Measurements from ENCODE around the gene CPT1C. TPM values are rescaled to one million over a fixed set of nuclear protein-coding genes. Genes with fewer than 3 reads are reported as not detected.

Gene CPT1C
- total RNA-seq, 1 donor from 2014 or later, result 33.6 TPM

DNA sequence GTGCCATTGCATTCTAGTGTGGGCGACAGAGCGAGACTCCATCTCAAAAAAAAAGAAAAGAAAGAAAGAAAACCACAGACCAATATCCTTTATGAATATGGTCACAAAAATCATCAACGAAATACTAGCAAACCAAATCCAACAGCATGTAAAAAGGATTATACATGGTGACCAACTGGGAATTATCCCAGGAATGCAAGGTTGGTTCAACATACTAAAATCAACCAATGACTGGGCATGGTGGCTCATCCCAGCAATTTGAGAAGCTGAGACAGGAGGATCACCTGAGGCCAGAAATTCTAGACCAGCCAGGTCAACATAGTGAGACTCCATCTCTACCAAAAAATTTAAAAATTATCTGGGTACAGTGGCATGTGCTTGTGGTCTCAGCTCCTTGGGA, 65.0 kb downstream of the CPT1C start:
- Histone ChIP-seq H2AFZ (ENCODE audit: low read depth, low read length) (no peak overlapping the region), H3K9ac (ENCODE audit: low read length) (no peak overlapping the region), H3K9me3 (ENCODE audit: insufficient read depth, low read depth, low read length) (peaks cover 5% of the 10 kb centered on the region), H3K27ac (ENCODE audit: low read depth, low read length) (no peak overlapping the region), H4K20me1 (ENCODE audit: insufficient read depth, low read length) (no peaks in the 10 kb centered on the region), H3K4me2 (ENCODE audit: low read length) (no peak overlapping the region), H3K36me3 (ENCODE audit: insufficient read depth, low read length) (no peaks in the 10 kb centered on the region), H3K27me3 (ENCODE audit: insufficient read depth, low read length) (no peaks in the 10 kb centered on the region), H3K79me2 (ENCODE audit: insufficient read depth, low read length) (no peaks in the 10 kb centered on the region), H3K4me1 (ENCODE audit: insufficient read depth, low read length) (peaks cover 10% of the 10 kb centered on the region), H3K4me3 (ENCODE audit: insufficient read depth, low read depth, low read length) (no peak overlapping the region)
- H3K27me3 Mint-ChIP-seq (ENCODE audit: low read depth, unreplicated experiment), result no peaks in the 10 kb centered on the region
- H3K36me3 Mint-ChIP-seq (ENCODE audit: low read depth, unreplicated experiment), result peaks cover 5% of the 10 kb centered on the region
- TF ChIP-seq, protein P1, sequence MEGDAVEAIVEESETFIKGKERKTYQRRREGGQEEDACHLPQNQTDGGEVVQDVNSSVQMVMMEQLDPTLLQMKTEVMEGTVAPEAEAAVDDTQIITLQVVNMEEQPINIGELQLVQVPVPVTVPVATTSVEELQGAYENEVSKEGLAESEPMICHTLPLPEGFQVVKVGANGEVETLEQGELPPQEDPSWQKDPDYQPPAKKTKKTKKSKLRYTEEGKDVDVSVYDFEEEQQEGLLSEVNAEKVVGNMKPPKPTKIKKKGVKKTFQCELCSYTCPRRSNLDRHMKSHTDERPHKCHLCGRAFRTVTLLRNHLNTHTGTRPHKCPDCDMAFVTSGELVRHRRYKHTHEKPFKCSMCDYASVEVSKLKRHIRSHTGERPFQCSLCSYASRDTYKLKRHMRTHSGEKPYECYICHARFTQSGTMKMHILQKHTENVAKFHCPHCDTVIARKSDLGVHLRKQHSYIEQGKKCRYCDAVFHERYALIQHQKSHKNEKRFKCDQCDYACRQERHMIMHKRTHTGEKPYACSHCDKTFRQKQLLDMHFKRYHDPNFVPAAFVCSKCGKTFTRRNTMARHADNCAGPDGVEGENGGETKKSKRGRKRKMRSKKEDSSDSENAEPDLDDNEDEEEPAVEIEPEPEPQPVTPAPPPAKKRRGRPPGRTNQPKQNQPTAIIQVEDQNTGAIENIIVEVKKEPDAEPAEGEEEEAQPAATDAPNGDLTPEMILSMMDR (IDR thresholded peaks at IDR 0.05; ENCODE audit: insufficient read depth, low read depth, low read length), result no peak
- no peak for TF ChIP-seq EZH2 (IDR thresholded peaks at IDR 0.05; ENCODE audit: insufficient read depth, low read length)
- no peak for DNase-seq (ENCODE audit: low read depth)
- peaks cover 24% of the 10 kb centered on the region for H3K9me3 Mint-ChIP-seq (ENCODE audit: unreplicated experiment)
- no peak for FAIRE-seq
- no peak overlapping the region for H3K27ac Mint-ChIP-seq (ENCODE audit: unreplicated experiment)
- no peak overlapping the region for H3K4me3 Mint-ChIP-seq (ENCODE audit: unreplicated experiment)
- peaks cover 5% of the 10 kb centered on the region for H3K4me1 Mint-ChIP-seq (ENCODE audit: low read depth, unreplicated experiment)

GRCh38 chr19:49758292-49758691, 67.4 kb downstream of the CPT1C start:
- peak overlapping the region; percentile 50 for H3K4me3 Mint-ChIP-seq (ENCODE audit: unreplicated experiment)
- DNase-seq (ENCODE audit: low read depth), result peak; percentile 67

DNA sequence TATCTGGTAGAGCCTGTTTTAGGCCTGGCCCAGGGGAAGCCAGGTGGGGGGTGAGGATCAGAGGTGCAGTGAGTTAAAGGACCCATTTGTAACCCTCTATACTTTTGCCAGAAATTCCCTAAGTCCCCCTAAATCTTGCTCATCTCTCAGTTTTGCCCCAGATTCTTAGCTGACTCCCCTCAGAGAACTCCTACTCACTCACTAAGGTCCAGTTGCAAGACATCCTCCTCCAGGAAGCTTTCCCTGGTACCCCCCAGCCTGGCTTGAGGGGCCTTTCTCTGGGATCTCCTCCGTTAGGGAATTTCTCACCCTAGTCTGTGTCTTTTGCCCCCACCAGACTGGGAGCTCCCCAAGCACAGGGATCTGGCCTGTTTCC, 70.3 kb downstream of the CPT1C start:
- no peak overlapping the region for H3K4me3 ChIP-seq (ENCODE audit: insufficient read depth, low read depth, low read length)
- H3K27ac ChIP-seq (ENCODE audit: low read depth, low read length), result no peak overlapping the region
- H2AFZ ChIP-seq (ENCODE audit: low read depth, low read length), result peak overlapping the region; percentile 24
- no peaks in the 10 kb centered on the region for H4K20me1 ChIP-seq (ENCODE audit: insufficient read depth, low read length)
- Mint-ChIP-seq H3K4me3 (ENCODE audit: unreplicated experiment) (no peak overlapping the region), H3K27ac (ENCODE audit: unreplicated experiment) (no peak overlapping the region), H3K4me1 (ENCODE audit: low read depth, unreplicated experiment) (peaks cover 13% of the 10 kb centered on the region), H3K9me3 (ENCODE audit: unreplicated experiment) (peaks cover 4% of the 10 kb centered on the region), H3K36me3 (ENCODE audit: low read depth, unreplicated experiment) (no peaks in the 10 kb centered on the region), H3K27me3 (ENCODE audit: low read depth, unreplicated experiment) (no peaks in the 10 kb centered on the region)
- H3K9me3 ChIP-seq (ENCODE audit: insufficient read depth, low read depth, low read length), result no peaks in the 10 kb centered on the region
- no peaks in the 10 kb centered on the region for H3K79me2 ChIP-seq (ENCODE audit: insufficient read depth, low read length)
- TF ChIP-seq EZH2 (IDR thresholded peaks at IDR 0.05; ENCODE audit: insufficient read depth, low read length), result no peak
- TF ChIP-seq, protein P1 (IDR thresholded peaks at IDR 0.05; ENCODE audit: insufficient read depth, low read depth, low read length), result no peak
- H3K4me2 ChIP-seq (ENCODE audit: low read length), result no peak overlapping the region
- H3K27me3 ChIP-seq (ENCODE audit: insufficient read depth, low read length), result no peaks in the 10 kb centered on the region
- peaks cover 19% of the 10 kb centered on the region for H3K4me1 ChIP-seq (ENCODE audit: insufficient read depth, low read length)
- FAIRE-seq (no peak), DNase-seq (ENCODE audit: low read depth) (no peak)
- no peak overlapping the region for H3K9ac ChIP-seq (ENCODE audit: low read length)
- H3K36me3 ChIP-seq (ENCODE audit: insufficient read depth, low read length), result no peaks in the 10 kb centered on the region

More at GRCh38 chr19:49758292-49758691, 67.4 kb downstream of the CPT1C start:
- no peaks in the 10 kb centered on the region for H4K20me1 ChIP-seq (ENCODE audit: insufficient read depth, low read length)
- H3K4me1 ChIP-seq (ENCODE audit: insufficient read depth, low read length), result peaks cover 12% of the 10 kb centered on the region
- no peak for TF ChIP-seq EZH2 (IDR thresholded peaks at IDR 0.05; ENCODE audit: insufficient read depth, low read length)
- TF ChIP-seq, protein P1 (IDR thresholded peaks at IDR 0.05; ENCODE audit: insufficient read depth, low read depth, low read length), result no peak
- peaks cover 5% of the 10 kb centered on the region for H3K9me3 ChIP-seq (ENCODE audit: insufficient read depth, low read depth, low read length)
- peak overlapping the region; percentile 64 for H3K9ac ChIP-seq (ENCODE audit: low read length)
- no peaks in the 10 kb centered on the region for H3K36me3 ChIP-seq (ENCODE audit: insufficient read depth, low read length)
- H3K27ac Mint-ChIP-seq (ENCODE audit: unreplicated experiment), result peak overlapping the region; percentile 69
- H3K4me3 ChIP-seq (ENCODE audit: insufficient read depth, low read depth, low read length), result no peak overlapping the region
- peaks cover 2% of the 10 kb centered on the region for H3K36me3 Mint-ChIP-seq (ENCODE audit: low read depth, unreplicated experiment)
- H3K27ac ChIP-seq (ENCODE audit: low read depth, low read length), result peak overlapping the region; percentile 53
- no peaks in the 10 kb centered on the region for H3K79me2 ChIP-seq (ENCODE audit: insufficient read depth, low read length)
- H3K27me3 Mint-ChIP-seq (ENCODE audit: low read depth, unreplicated experiment), result no peaks in the 10 kb centered on the region
- peaks cover 5% of the 10 kb centered on the region for H3K4me1 Mint-ChIP-seq (ENCODE audit: low read depth, unreplicated experiment)
- H3K9me3 Mint-ChIP-seq (ENCODE audit: unreplicated experiment), result peaks cover 14% of the 10 kb centered on the region
- peak overlapping the region; percentile 91 for H2AFZ ChIP-seq (ENCODE audit: low read depth, low read length)
- FAIRE-seq, result no peak
- H3K4me2 ChIP-seq (ENCODE audit: low read length), result peak overlapping the region; percentile 77
- no peaks in the 10 kb centered on the region for H3K27me3 ChIP-seq (ENCODE audit: insufficient read depth, low read length)

All from astrocyte (in vitro differentiated cells and primary cell).